Mesendoderm (in vitro differentiated cells): ENCODE results near the gene MYO16.

ENCODE experiments used
- DNase-seq: peaks from one replicate; pipeline ENCODE4 v3.0.0; 2013
- H2AK5ac ChIP-seq: 2 replicates; pipeline ENCODE4 v1.6.1; 2013; ENCODE audit warnings: low read length, inconsistent platforms
- H2BK120ac ChIP-seq: 2 replicates; pipeline ENCODE4 v1.6.1; 2013; ENCODE audit warnings: low read depth, mild to moderate bottlenecking, low read length, moderate library complexity, mixed read lengths
- H2BK15ac ChIP-seq: replicated peaks from 2 replicates; pipeline ENCODE4 v1.6.1; 2013; ENCODE audit warnings: low read depth, mild to moderate bottlenecking, moderate library complexity
- H2BK5ac ChIP-seq: 2 replicates; pipeline ENCODE4 v1.6.1; 2013; ENCODE audit warnings: low read length, inconsistent platforms
- H3K18ac ChIP-seq: 2 replicates; pipeline ENCODE4 v1.6.1; 2013; ENCODE audit warnings: mild to moderate bottlenecking, low read length, mixed read lengths
- H3K23ac ChIP-seq: one replicate; pipeline ENCODE4 v1.6.1; 2013; ENCODE audit warnings: low read length
- H3K27ac ChIP-seq: 2 replicates; pipeline ENCODE4 v1.5.1; 2013; ENCODE audit warnings: low read depth, mild to moderate bottlenecking, inconsistent platforms, low read length, moderate library complexity
- H3K27me3 ChIP-seq: 2 replicates; pipeline ENCODE4 v1.6.1; 2013; ENCODE audit warnings: low read length, control low read depth, mild to moderate bottlenecking, inconsistent platforms; ENCODE audit not compliant: insufficient read depth, poor library complexity
- H3K36me3 ChIP-seq: 2 replicates; pipeline ENCODE4 v1.6.1; 2013; ENCODE audit warnings: low read length, inconsistent platforms; ENCODE audit not compliant: control insufficient read depth, insufficient read depth
- H3K4ac ChIP-seq: one replicate; pipeline ENCODE4 v1.6.1; 2013; ENCODE audit warnings: low read depth, mild to moderate bottlenecking, low read length, moderate library complexity
- H3K4me1 ChIP-seq: 2 replicates; pipeline ENCODE4 v1.6.1; 2013; ENCODE audit warnings: low read depth, low read length, inconsistent platforms; ENCODE audit not compliant: control insufficient read depth
- H3K4me2 ChIP-seq: 2 replicates; pipeline ENCODE4 v1.6.1; 2013; ENCODE audit warnings: low read length
- H3K4me3 ChIP-seq: 2 replicates; pipeline ENCODE4 v1.5.1; 2013; ENCODE audit warnings: mild to moderate bottlenecking, low read length
- H3K56ac ChIP-seq: one replicate; pipeline ENCODE4 v1.6.1; 2013; ENCODE audit warnings: low read length
- H3K79me1 ChIP-seq: 2 replicates; pipeline ENCODE4 v1.6.1; 2013; ENCODE audit warnings: low read length, inconsistent platforms
- H3K79me2 ChIP-seq: 2 replicates; pipeline ENCODE4 v1.6.1; 2013; ENCODE audit warnings: mild to moderate bottlenecking, low read length; ENCODE audit not compliant: control insufficient read depth, insufficient read depth
- H3K9ac ChIP-seq: 2 replicates; pipeline ENCODE4 v1.6.1; 2013; ENCODE audit warnings: low read length, inconsistent platforms
- H4K5ac ChIP-seq: one replicate; pipeline ENCODE4 v1.6.1; 2013; ENCODE audit warnings: low read length
- H4K8ac ChIP-seq: one replicate; pipeline ENCODE4 v1.6.1; 2013; ENCODE audit warnings: low read depth, mild to moderate bottlenecking, control low read depth, low read length, moderate library complexity
- WGBS: extraction: QIAGEN DNeasy Blood & Tissue Kit; methylation state at CpG from one replicate; pipeline ENCODE4 v1.1.7; 2013; ENCODE audit warnings: low lambda C conversion rate, missing lambda C conversion rate; ENCODE audit not compliant: insufficient coverage; ENCODE audit errors: extremely low coverage; 5-methylcytosine and 5-hydroxymethylcytosine counted together

The MYO16 gene

DNA sequence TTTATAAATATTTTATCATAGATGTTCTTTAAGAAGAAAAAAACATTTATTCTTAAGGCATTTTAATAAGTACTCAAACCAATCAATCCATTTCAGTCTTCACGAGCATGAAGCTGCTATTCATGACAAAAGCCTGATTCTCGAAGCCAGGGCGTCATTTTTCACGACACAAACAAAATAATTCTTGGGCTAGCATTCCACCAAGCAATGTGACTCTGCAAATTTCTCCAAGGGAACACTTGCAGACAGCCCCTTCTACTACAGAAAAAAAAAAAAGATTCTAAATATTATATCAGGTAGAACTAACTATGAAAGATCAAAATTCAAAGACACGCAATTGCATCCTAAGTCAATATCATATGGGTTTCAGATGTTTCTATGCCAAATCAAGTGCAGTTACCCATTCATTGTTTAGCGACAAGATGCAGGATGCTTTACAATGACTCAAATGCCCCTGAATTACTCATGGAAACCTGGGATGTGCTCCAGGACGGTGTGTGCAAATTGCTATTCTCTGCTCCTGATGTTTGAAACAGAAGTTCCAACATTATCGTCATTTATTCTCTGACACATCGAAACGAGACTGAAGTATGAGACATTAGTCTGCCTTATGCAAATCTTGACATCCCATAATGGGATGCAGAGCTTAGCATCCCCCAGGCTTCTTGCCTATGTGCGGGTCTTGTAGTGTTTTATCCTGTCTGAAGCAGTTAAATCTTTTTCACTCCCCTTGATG is 517.7 kb downstream of the MYO16 start:
- Histone ChIP-seq H4K5ac (no peak overlapping the region), H3K4me3 (no peak overlapping the region), H2BK15ac (no peak overlapping the region), H3K9ac (no peak overlapping the region), H3K79me1 (no peaks in the 10 kb centered on the region), H2BK5ac (no peak overlapping the region), H3K36me3 (no peaks in the 10 kb centered on the region), H3K27ac (no peak overlapping the region), H2AK5ac (no peak overlapping the region), H3K4ac (no peak overlapping the region), H3K79me2 (no peaks in the 10 kb centered on the region), H3K27me3 (no peaks in the 10 kb centered on the region), H3K4me2 (no peak overlapping the region), H3K18ac (no peak overlapping the region), H3K56ac (no peak overlapping the region), H3K23ac (no peak overlapping the region), H3K4me1 (no peaks in the 10 kb centered on the region), H2BK120ac (no peak overlapping the region), H4K8ac (no peak overlapping the region)
- DNase-seq, result no peak
- WGBS, result no CpG with 5 or more reads among the region's 11 CpGs

- Histone ChIP-seq H3K4me1 (no peaks in the 10 kb centered on the region), H2BK15ac (peak overlapping the region; percentile 37), H4K8ac (no peak overlapping the region), H3K4ac (no peak overlapping the region), H3K27me3 (no peaks in the 10 kb centered on the region), H3K79me2 (no peaks in the 10 kb centered on the region), H3K4me2 (no peak overlapping the region), H3K27ac (no peak overlapping the region), H3K18ac (no peak overlapping the region), H3K23ac (no peak overlapping the region), H3K9ac (no peak overlapping the region), H3K79me1 (no peaks in the 10 kb centered on the region), H2BK5ac (no peak overlapping the region), H3K36me3 (no peaks in the 10 kb centered on the region), H3K4me3 (no peak overlapping the region), H4K5ac (no peak overlapping the region), H2BK120ac (no peak overlapping the region), H2AK5ac (no peak overlapping the region), H3K56ac (no peak overlapping the region)
- DNase-seq, result no peak
- WGBS, result no CpG with 5 or more reads among the region's 3 CpGs
Observed at GRCh38 chr13:109148243-109148642, 518.8 kb downstream of the MYO16 start.

DNA sequence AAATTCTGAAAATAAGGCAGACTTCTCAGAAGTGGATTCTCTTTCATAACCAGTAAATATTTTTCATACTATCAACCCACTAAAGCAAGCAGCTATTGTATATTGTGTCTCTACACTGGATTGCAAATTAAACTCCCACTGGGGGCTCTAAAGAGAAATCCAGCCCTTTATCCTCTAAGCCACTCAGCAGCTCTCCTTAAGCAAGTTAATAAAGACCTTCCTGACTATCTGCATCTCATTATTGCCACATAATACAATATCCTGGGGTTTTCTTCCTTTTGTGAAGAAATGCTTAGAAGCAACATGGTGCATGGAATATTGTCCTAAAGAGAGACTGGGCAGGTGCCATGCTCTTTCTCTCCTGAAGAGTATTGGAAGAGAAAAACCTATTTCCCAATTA is 521.3 kb downstream of the MYO16 start:
- H3K4me3 ChIP-seq, result no peak overlapping the region
- H3K23ac ChIP-seq, result no peak overlapping the region
- no peak overlapping the region for H2BK120ac ChIP-seq

DNA sequence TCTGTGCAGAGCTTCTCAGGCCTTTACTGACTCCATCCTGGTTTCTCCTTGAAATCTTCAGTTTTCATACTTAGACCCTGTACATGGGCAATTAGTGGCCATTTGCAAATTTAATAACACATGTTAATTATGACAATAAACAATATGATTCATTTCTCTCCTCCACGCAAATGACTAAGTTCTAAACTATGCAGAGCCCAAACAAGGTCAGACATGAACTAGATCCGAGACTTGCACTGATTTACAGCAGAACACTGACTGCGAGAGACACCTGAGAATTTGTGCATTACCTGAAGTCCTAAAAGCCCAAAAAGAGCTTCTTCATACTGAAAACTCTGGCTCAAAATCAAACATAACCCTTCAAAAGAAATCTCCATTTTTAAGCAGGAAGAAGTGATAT is 521.8 kb downstream of the MYO16 start:
- no peak overlapping the region for H3K56ac ChIP-seq
- no peak overlapping the region for H3K27ac ChIP-seq
- no peaks in the 10 kb centered on the region for H3K79me1 ChIP-seq
- H2BK120ac ChIP-seq, result no peak overlapping the region
- no peak overlapping the region for H3K23ac ChIP-seq
- no peaks in the 10 kb centered on the region for H3K4me1 ChIP-seq
- no peak for DNase-seq
- H2AK5ac ChIP-seq, result no peak overlapping the region
- no peak overlapping the region for H3K4me2 ChIP-seq
- no peak overlapping the region for H3K18ac ChIP-seq
- no peak overlapping the region for H3K9ac ChIP-seq
- H2BK5ac ChIP-seq, result no peak overlapping the region
- no peak overlapping the region for H3K4ac ChIP-seq
- H3K79me2 ChIP-seq, result no peaks in the 10 kb centered on the region
- no peaks in the 10 kb centered on the region for H3K36me3 ChIP-seq
- WGBS, result no CpG with 5 or more reads among the region's 3 CpGs
- H4K5ac ChIP-seq, result no peak overlapping the region
- H3K27me3 ChIP-seq, result no peaks in the 10 kb centered on the region
- no peak overlapping the region for H4K8ac ChIP-seq
- no peak overlapping the region for H3K4me3 ChIP-seq
- H2BK15ac ChIP-seq, result no peak overlapping the region

More for the DNA sequence above, 521.3 kb downstream of the MYO16 start:
- Histone ChIP-seq H3K9ac (no peak overlapping the region), H3K4ac (no peak overlapping the region), H2BK15ac (no peak overlapping the region), H3K18ac (no peak overlapping the region), H3K36me3 (no peaks in the 10 kb centered on the region), H3K27ac (no peak overlapping the region), H3K4me1 (no peaks in the 10 kb centered on the region), H2BK5ac (no peak overlapping the region), H4K5ac (no peak overlapping the region), H3K4me2 (no peak overlapping the region), H4K8ac (no peak overlapping the region), H3K79me1 (no peaks in the 10 kb centered on the region), H2AK5ac (no peak overlapping the region), H3K79me2 (no peaks in the 10 kb centered on the region), H3K27me3 (no peaks in the 10 kb centered on the region), H3K56ac (no peak overlapping the region)
- no peak for DNase-seq

DNA sequence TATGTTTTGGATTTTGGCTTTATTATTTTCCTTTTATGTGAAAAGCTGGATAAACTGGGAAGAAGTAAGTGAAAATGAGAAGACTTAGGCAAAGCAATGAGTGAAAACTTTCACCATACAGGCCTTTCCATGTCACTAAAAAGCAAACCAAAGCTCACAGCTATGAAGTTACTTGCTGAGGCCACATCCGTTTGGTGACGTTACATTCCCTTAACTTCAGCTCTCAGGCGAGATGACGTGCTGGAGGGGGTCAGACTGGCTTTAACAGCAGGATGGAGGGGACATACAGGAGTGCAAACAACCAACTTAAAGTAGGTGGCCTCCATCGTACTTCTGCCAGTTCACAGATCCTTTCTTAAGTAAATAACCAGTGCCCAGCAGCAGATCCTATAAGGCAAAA is 522.3 kb downstream of the MYO16 start:
- Histone ChIP-seq H2BK15ac (no peak overlapping the region), H3K18ac (no peak overlapping the region), H3K79me1 (no peaks in the 10 kb centered on the region), H3K4me2 (no peak overlapping the region), H3K9ac (no peak overlapping the region), H3K4me3 (no peak overlapping the region), H3K27ac (no peak overlapping the region), H3K79me2 (no peaks in the 10 kb centered on the region), H3K4me1 (no peaks in the 10 kb centered on the region), H3K56ac (no peak overlapping the region), H3K27me3 (no peaks in the 10 kb centered on the region), H2BK5ac (no peak overlapping the region), H4K8ac (no peak overlapping the region), H2BK120ac (no peak overlapping the region), H2AK5ac (no peak overlapping the region), H3K4ac (no peak overlapping the region), H3K36me3 (no peaks in the 10 kb centered on the region), H3K23ac (no peak overlapping the region), H4K5ac (no peak overlapping the region)
- DNase-seq, result peak; percentile 45
- no CpG with 5 or more reads among the region's 5 CpGs for WGBS

DNA sequence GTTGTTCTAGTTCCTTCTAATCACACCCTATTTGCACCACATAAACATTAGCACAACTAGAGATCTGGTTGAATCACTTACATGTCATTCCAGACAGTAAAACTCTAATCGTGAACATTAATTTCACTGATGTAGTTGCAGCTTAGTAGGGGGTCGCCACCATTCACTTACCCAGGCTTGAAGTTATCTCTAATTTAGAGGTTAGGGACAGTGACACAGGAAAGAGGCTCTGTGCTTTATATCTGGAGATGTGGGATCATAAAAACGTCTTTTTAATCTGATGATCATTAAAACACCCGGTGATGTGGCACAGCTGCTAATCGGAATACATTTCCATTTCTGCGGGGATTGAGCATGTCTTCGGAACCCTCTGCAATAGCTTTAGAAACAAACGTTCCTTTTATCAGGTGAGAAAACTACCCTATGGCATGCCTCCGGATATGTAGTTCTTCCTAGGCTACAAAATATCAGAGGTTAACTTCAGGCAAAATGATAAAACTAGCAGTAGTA is 523.0 kb downstream of the MYO16 start:
- Histone ChIP-seq H3K36me3 (no peaks in the 10 kb centered on the region), H3K79me2 (no peaks in the 10 kb centered on the region), H4K5ac (no peak overlapping the region), H3K18ac (no peak overlapping the region), H3K23ac (no peak overlapping the region), H3K4me3 (no peak overlapping the region), H4K8ac (no peak overlapping the region), H3K4ac (no peak overlapping the region), H3K79me1 (no peaks in the 10 kb centered on the region), H3K4me2 (no peak overlapping the region), H3K9ac (no peak overlapping the region), H2BK120ac (no peak overlapping the region), H3K4me1 (no peaks in the 10 kb centered on the region), H3K56ac (no peak overlapping the region), H3K27ac (no peak overlapping the region), H2AK5ac (no peak overlapping the region), H2BK5ac (no peak overlapping the region), H2BK15ac (no peak overlapping the region), H3K27me3 (no peaks in the 10 kb centered on the region)
- WGBS, result no CpG with 5 or more reads among the region's 9 CpGs
- peak; percentile 51 for DNase-seq
